SU-DHL-6 (cell line): ENCODE measurements around the gene PRKCD.

Experiments used
- H2AFZ ChIP-seq: fragments of 200-600 bp; sonication (generic); 2 replicates; pipeline ENCODE4 v1.6.1; 2014; ENCODE audit warnings: low read depth, mild to moderate bottlenecking, moderate library complexity, mixed read lengths, antibody characterized with exemption, low read length; ENCODE audit not compliant: severe bottlenecking
- H3F3A ChIP-seq: fragments of 200-600 bp; shearing (Covaris generic); 2 replicates; pipeline ENCODE4 v1.6.0; 2016; ENCODE audit warnings: antibody characterized with exemption, mild to moderate bottlenecking; ENCODE audit not compliant: insufficient read depth
- H3K27ac ChIP-seq: fragments of 200-600 bp; sonication (generic); 2 replicates; pipeline ENCODE4 v1.5.1; 2016; ENCODE audit warnings: low read depth, mild to moderate bottlenecking, low read length, moderate library complexity, mixed read lengths
- H3K27me3 ChIP-seq: fragments of 200-600 bp; sonication (generic), shearing (Covaris generic); 2 replicates; pipeline ENCODE4 v1.6.0; 2014; ENCODE audit warnings: mild to moderate bottlenecking, low read length
- H3K36me3 ChIP-seq: fragments of 200-600 bp; sonication (generic); 2 replicates; pipeline ENCODE4 v1.6.1; 2014; ENCODE audit warnings: mild to moderate bottlenecking, low read length, mixed read lengths
- H3K4me2 ChIP-seq: fragments of 300-600, 200-600 bp; shearing (Covaris generic), sonication (generic); 2 replicates; pipeline ENCODE4 v1.6.0; 2014; ENCODE audit warnings: low read length, low read depth, mild to moderate bottlenecking; ENCODE audit not compliant: poor library complexity, severe bottlenecking
- H3K4me3 ChIP-seq: fragments of 200-600 bp; sonication (generic); 2 replicates; pipeline ENCODE4 v1.5.1; 2014; ENCODE audit warnings: antibody characterized with exemption, low read length, mild to moderate bottlenecking, mixed read lengths; ENCODE audit not compliant: insufficient read depth, poor library complexity, severe bottlenecking
- H3K79me2 ChIP-seq: fragments of 200-600 bp; sonication (generic); 2 replicates; pipeline ENCODE4 v1.6.1; 2014; ENCODE audit warnings: mild to moderate bottlenecking, low read length, moderate library complexity; ENCODE audit not compliant: insufficient read depth
- H3K9ac ChIP-seq: fragments of 200-600 bp; sonication (generic); 2 replicates; pipeline ENCODE4 v1.7.0; 2014; ENCODE audit warnings: mild to moderate bottlenecking, low read length
- H3K9me2 ChIP-seq: fragments of 200-600 bp; sonication (generic); replicated peaks from 2 replicates; pipeline ENCODE4 v1.6.1; 2014; ENCODE audit warnings: low read length; ENCODE audit not compliant: insufficient read depth
- H3K9me3 ChIP-seq: fragments of 200-600 bp; sonication (generic); 2 replicates; pipeline ENCODE4 v1.6.1; 2014; ENCODE audit warnings: low read length, mixed read lengths; ENCODE audit not compliant: insufficient read depth
- H4K20me1 ChIP-seq: fragments of 200-600 bp; sonication (generic); 2 replicates; pipeline ENCODE4 v1.6.1; 2014; ENCODE audit warnings: low read depth, mild to moderate bottlenecking, antibody characterized with exemption, low read length, moderate library complexity, mixed read lengths
- CTCF ChIP-seq: fragments of 200-600 bp; sonication (generic); IDR thresholded peaks from one replicate; pipeline ENCODE4 v1.5.1; 2017; ENCODE audit warnings: antibody characterized with exemption, mild to moderate bottlenecking, low read length, moderate library complexity; ENCODE audit not compliant: insufficient read depth, poor library complexity, severe bottlenecking
- EZH2phosphoT487 ChIP-seq: fragments of 200-600 bp; sonication (generic), shearing (Covaris generic); conservative IDR thresholded peaks from 2 replicates; pipeline ENCODE4 v1.6.1; 2018; ENCODE audit warnings: mild to moderate bottlenecking, antibody characterized with exemption, low read length, moderate library complexity, mixed read lengths

Gene PRKCD

GRCh38 chr3:53166206-53166605, 5.2 kb downstream of the PRKCD start:
- H3K4me2 ChIP-seq, result peak overlapping the region; percentile 78
- H3F3A ChIP-seq, result peaks cover 61% of the 10 kb centered on the region
- no peaks in the 10 kb centered on the region for H3K9me2 ChIP-seq
- H3K27ac ChIP-seq, result peak overlapping the region; percentile 94
- H4K20me1 ChIP-seq, result peaks cover 3% of the 10 kb centered on the region; the same call in 1 of the 2 replicates
- H2AFZ ChIP-seq, result no peak overlapping the region
- H3K79me2 ChIP-seq, result peaks cover 96% of the 10 kb centered on the region
- H3K4me3 ChIP-seq, result no peak overlapping the region
- no peaks in the 10 kb centered on the region for H3K36me3 ChIP-seq
- no peaks in the 10 kb centered on the region for H3K27me3 ChIP-seq
- no peak for TF ChIP-seq CTCF
- no peak for TF ChIP-seq EZH2phosphoT487
- peak overlapping the region; percentile 53 for H3K9ac ChIP-seq
- no peaks in the 10 kb centered on the region for H3K9me3 ChIP-seq

- peak overlapping the region; percentile 78 for H3K4me2 ChIP-seq
- H3K36me3 ChIP-seq, result no peaks in the 10 kb centered on the region
- H3K79me2 ChIP-seq, result peaks cover 98% of the 10 kb centered on the region
- H3K9me3 ChIP-seq, result no peaks in the 10 kb centered on the region
- H3K4me3 ChIP-seq, result peak overlapping the region; percentile 25
- no peak overlapping the region for H2AFZ ChIP-seq
- H3K27me3 ChIP-seq, result no peaks in the 10 kb centered on the region
- peak overlapping the region; percentile 53 for H3K9ac ChIP-seq
- TF ChIP-seq CTCF (no peak), EZH2phosphoT487 (no peak)
- peak overlapping the region; percentile 94 for H3K27ac ChIP-seq
- H3K9me2 ChIP-seq, result no peaks in the 10 kb centered on the region
- peaks cover 67% of the 10 kb centered on the region for H3F3A ChIP-seq
- H4K20me1 ChIP-seq, result peaks cover 3% of the 10 kb centered on the region; the same call in 1 of the 2 replicates
Measured at GRCh38 chr3:53166781-53167291, 5.8 kb downstream of the PRKCD start.

- no peaks in the 10 kb centered on the region for H3K36me3 ChIP-seq
- no peaks in the 10 kb centered on the region for H3K27me3 ChIP-seq
- no peak overlapping the region for H2AFZ ChIP-seq
- H3K4me2 ChIP-seq, result peak overlapping the region; percentile 78
- H3K9me3 ChIP-seq, result no peaks in the 10 kb centered on the region
- peaks cover 71% of the 10 kb centered on the region for H3F3A ChIP-seq
- H3K27ac ChIP-seq, result peak overlapping the region; percentile 94
- H4K20me1 ChIP-seq, result peaks cover 3% of the 10 kb centered on the region; the same call in 1 of the 2 replicates
- H3K9ac ChIP-seq, result peak overlapping the region; percentile 53
- TF ChIP-seq CTCF (no peak), EZH2phosphoT487 (no peak)
- no peaks in the 10 kb centered on the region for H3K9me2 ChIP-seq
- H3K4me3 ChIP-seq, result peak overlapping the region; percentile 25
- peaks cover 91% of the 10 kb centered on the region for H3K79me2 ChIP-seq
Measured at GRCh38 chr3:53167418-53168174, 6.6 kb downstream of the PRKCD start.
